GM12864 (cell line): ENCODE data around the gene AIRE.

ENCODE experiments used
- DNase-seq: peaks from one replicate; pipeline ENCODE4 v3.0.0-alpha.2; 2011; ENCODE audit warnings: low read depth
- H3K4me3 ChIP-seq: 2 replicates; pipeline ENCODE4 v1.5.1; 2011; ENCODE audit warnings: mild to moderate bottlenecking, low read depth, low read length, control low read depth
- TF ChIP-seq, protein P1 (sequence below): IDR thresholded peaks from 2 replicates; pipeline ENCODE4 v1.5.1; 2011; ENCODE audit warnings: low read depth, mild to moderate bottlenecking, moderate library complexity, low read length, control low read depth, inconsistent platforms; ENCODE audit errors: missing control alignments

The AIRE gene

GRCh38 chr21:44327603-44327974 is 41.9 kb downstream of the AIRE start:
- H3K4me3 ChIP-seq, result no peak overlapping the region
- DNase-seq, result no peak
- TF ChIP-seq, protein P1, sequence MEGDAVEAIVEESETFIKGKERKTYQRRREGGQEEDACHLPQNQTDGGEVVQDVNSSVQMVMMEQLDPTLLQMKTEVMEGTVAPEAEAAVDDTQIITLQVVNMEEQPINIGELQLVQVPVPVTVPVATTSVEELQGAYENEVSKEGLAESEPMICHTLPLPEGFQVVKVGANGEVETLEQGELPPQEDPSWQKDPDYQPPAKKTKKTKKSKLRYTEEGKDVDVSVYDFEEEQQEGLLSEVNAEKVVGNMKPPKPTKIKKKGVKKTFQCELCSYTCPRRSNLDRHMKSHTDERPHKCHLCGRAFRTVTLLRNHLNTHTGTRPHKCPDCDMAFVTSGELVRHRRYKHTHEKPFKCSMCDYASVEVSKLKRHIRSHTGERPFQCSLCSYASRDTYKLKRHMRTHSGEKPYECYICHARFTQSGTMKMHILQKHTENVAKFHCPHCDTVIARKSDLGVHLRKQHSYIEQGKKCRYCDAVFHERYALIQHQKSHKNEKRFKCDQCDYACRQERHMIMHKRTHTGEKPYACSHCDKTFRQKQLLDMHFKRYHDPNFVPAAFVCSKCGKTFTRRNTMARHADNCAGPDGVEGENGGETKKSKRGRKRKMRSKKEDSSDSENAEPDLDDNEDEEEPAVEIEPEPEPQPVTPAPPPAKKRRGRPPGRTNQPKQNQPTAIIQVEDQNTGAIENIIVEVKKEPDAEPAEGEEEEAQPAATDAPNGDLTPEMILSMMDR, result no peak

GRCh38 chr21:44328242-44328895 is 42.7 kb downstream of the AIRE start:
- DNase-seq, result no peak
- no peak overlapping the region for H3K4me3 ChIP-seq
- TF ChIP-seq, protein P1, result no peak

GRCh38 chr21:44329086-44329889 is 43.6 kb downstream of the AIRE start:
- no peak for DNase-seq
- no peak overlapping the region for H3K4me3 ChIP-seq
- TF ChIP-seq, protein P1, result no peak

DNA sequence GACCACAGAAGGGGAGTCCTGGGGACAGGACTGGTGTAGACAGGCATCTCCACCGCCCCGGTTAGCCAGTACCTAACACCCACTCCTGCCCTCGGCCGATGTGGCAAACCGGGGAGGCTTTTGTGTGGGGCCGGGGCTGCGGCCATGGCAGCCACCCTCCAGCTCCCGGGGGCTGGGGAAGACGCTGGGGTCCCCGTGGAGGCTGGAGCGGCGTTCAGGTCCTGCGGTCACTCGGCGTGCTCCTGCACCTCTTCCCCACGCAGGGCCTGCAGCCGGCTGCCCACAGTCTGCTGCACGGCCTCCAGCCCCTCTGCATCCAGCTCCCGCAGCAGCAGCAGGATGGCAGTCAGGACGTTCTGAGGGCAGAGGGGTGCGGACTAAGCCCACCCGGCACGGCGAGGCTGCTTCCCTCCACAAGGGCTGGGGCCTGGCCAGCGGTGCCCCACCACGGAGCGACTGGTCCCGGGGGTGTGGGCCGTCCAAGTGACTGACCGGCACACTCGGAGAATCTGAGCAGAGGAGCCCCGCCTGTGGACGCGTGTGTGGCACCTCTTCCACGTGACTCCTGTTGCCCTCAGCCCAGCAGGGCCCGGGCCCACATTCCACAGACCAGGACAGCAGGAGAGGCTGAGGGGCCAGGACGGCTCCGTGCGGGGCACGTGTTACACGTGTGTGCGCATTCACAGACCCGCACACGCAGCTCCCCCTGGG is 44.5 kb downstream of the AIRE start:
- DNase-seq, result no peak
- no peak overlapping the region for H3K4me3 ChIP-seq
- TF ChIP-seq, protein P1, result no peak

DNA sequence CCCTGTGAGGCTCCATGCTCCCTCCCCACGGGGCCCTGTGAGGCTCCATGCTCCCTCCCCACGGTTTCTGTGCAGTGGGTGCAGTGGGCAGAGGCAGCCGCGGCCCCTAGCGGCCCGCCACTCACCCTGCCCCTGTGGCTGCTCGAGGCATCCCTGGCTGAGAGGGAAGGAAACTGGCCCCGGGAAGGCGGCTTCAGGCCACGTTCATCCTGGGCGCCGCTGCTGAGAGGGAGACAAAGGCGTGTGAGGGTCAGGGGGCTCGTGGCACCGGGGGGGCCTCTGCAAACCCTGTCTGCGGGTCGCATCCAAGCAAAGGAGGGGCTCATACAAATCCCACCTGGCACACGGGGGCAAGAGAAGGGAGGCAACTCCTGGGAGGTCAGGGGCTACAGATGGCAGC is 45.0 kb downstream of the AIRE start:
- TF ChIP-seq, protein P1, result no peak
- DNase-seq, result no peak
- H3K4me3 ChIP-seq, result no peak overlapping the region

DNA sequence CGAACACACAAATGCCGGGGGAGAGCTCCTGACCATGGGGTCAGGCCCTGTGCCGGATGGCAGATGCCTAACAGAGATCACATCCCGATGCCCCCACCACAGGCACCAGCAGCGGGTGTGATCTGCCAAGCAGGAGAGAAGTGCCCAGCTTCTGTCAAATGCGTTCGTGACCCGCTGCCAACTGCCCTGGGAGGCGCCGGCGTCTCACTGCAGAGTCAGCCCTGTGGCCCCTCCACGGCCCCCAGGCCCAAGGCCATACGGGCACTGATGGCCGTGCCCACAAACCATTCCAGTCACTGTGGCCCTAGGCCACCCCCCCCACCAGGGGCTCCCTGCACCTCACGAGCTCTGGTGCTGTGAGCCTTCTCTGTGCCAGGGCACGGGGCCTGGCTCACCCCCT is 45.5 kb downstream of the AIRE start:
- no peak for DNase-seq
- TF ChIP-seq, protein P1, result no peak
- no peak overlapping the region for H3K4me3 ChIP-seq
